Neural progenitor cell (in vitro differentiated cells): ENCODE data around the gene PPM1E.

ENCODE experiments used
- CTCF ChIP-seq: fragments of 200-600 bp; sonication (generic); IDR thresholded peaks from 2 replicates; pipeline ENCODE4 v1.5.1; 2017; ENCODE audit warnings: antibody characterized with exemption, mild to moderate bottlenecking
- EZH2 ChIP-seq: fragments of 200-600 bp; sonication (generic); IDR thresholded peaks from 2 replicates; pipeline ENCODE4 v1.6.1; 2017; ENCODE audit warnings: antibody characterized with exemption, mild to moderate bottlenecking, moderate library complexity

- TF ChIP-seq EZH2: no peak
- TF ChIP-seq CTCF: no peak
Measured at GRCh38 chr17:59002126-59002525, 246.5 kb downstream of the PPM1E start.
